H9 (cell line): ENCODE results near the gene VWA5A. TPM values are rescaled to one million over a fixed set of nuclear protein-coding genes. Genes with fewer than 3 reads are reported as not detected.

Experiments
- DNase-seq: peaks from one replicate; pipeline ENCODE4 v3.0.0-alpha.2; 2017
- H2AFZ ChIP-seq: one replicate; pipeline ENCODE4 v1.6.1; 2013; ENCODE audit warnings: mild to moderate bottlenecking, low read length, control low read depth, moderate library complexity
- H2AK5ac ChIP-seq: 2 replicates; pipeline ENCODE4 v1.6.1; 2013; ENCODE audit warnings: low read length, control low read depth, mixed read lengths; ENCODE audit not compliant: insufficient read length
- H2BK120ac ChIP-seq: one replicate; pipeline ENCODE4 v1.6.1; 2013; ENCODE audit warnings: low read depth, mild to moderate bottlenecking, low read length, control low read depth, inconsistent platforms; ENCODE audit not compliant: poor library complexity, severe bottlenecking
- H2BK12ac ChIP-seq: 2 replicates; pipeline ENCODE4 v1.6.1; 2013; ENCODE audit warnings: low read length, control low read depth, mixed read lengths, low read depth; ENCODE audit not compliant: insufficient read length
- H2BK15ac ChIP-seq: 2 replicates; pipeline ENCODE4 v1.6.1; 2013; ENCODE audit warnings: low read depth, low read length, control low read depth
- H2BK20ac ChIP-seq: one replicate; pipeline ENCODE4 v1.6.1; 2013; ENCODE audit warnings: low read depth, mild to moderate bottlenecking, low read length, control low read depth, inconsistent platforms; ENCODE audit not compliant: poor library complexity, severe bottlenecking
- H2BK5ac ChIP-seq: 2 replicates; pipeline ENCODE4 v1.6.1; 2013; ENCODE audit warnings: low read length, control low read depth, mixed read lengths; ENCODE audit not compliant: insufficient read length
- H3K14ac ChIP-seq: 2 replicates; pipeline ENCODE4 v1.6.1; 2013; ENCODE audit warnings: low read length, control low read depth; ENCODE audit not compliant: insufficient read depth
- H3K18ac ChIP-seq: 2 replicates; pipeline ENCODE4 v1.6.1; 2013; ENCODE audit warnings: low read depth, mild to moderate bottlenecking, mixed read lengths, low read length, control low read depth; ENCODE audit not compliant: insufficient read length
- H3K23ac ChIP-seq: 2 replicates; pipeline ENCODE4 v1.6.1; 2013; ENCODE audit warnings: low read length, control low read depth, mixed read lengths, low read depth; ENCODE audit not compliant: insufficient read length
- H3K23me2 ChIP-seq: 2 replicates; pipeline ENCODE4 v1.6.1; 2013; ENCODE audit warnings: low read depth, mild to moderate bottlenecking, mixed read lengths, low read length, control low read depth; ENCODE audit not compliant: insufficient read length, poor library complexity, severe bottlenecking
- H3K27ac ChIP-seq: 2 replicates; pipeline ENCODE4 v1.5.1; 2013; ENCODE audit warnings: low read length, control low read depth, mixed read lengths, low read depth; ENCODE audit not compliant: insufficient read length
- H3K27me3 ChIP-seq: 2 replicates; pipeline ENCODE4 v1.6.1; 2013; ENCODE audit warnings: low read length, control low read depth, inconsistent platforms; ENCODE audit not compliant: insufficient read depth
- H3K4ac ChIP-seq: 2 replicates; pipeline ENCODE4 v1.6.1; 2013; ENCODE audit warnings: low read depth, mild to moderate bottlenecking, control low read depth, inconsistent platforms, low read length, moderate library complexity
- H3K4me1 ChIP-seq: 2 replicates; pipeline ENCODE4 v1.6.1; 2013; ENCODE audit warnings: low read length, control low read depth, inconsistent platforms; ENCODE audit not compliant: insufficient read depth
- H3K4me2 ChIP-seq: 2 replicates; pipeline ENCODE4 v1.6.1; 2013; ENCODE audit warnings: low read length, control low read depth, mixed read lengths; ENCODE audit not compliant: insufficient read length, insufficient read depth
- H3K56ac ChIP-seq: 2 replicates; pipeline ENCODE4 v1.6.1; 2013; ENCODE audit warnings: low read depth, mild to moderate bottlenecking, mixed read lengths, low read length, control low read depth; ENCODE audit not compliant: insufficient read length
- H3K79me1 ChIP-seq: 2 replicates; pipeline ENCODE4 v1.6.1; 2013; ENCODE audit warnings: low read depth, mild to moderate bottlenecking, moderate library complexity, low read length, control low read depth, inconsistent platforms; ENCODE audit not compliant: insufficient read depth, poor library complexity, severe bottlenecking
- H3K79me2 ChIP-seq: 2 replicates; pipeline ENCODE4 v1.6.1; 2013; ENCODE audit warnings: low read length, control low read depth, inconsistent platforms; ENCODE audit not compliant: insufficient read depth
- H3K9ac ChIP-seq: 2 replicates; pipeline ENCODE4 v1.6.1; 2013; ENCODE audit warnings: low read length, control low read depth, mixed read lengths; ENCODE audit not compliant: insufficient read length; ENCODE audit errors: extremely low read depth
- H3K9me3 ChIP-seq: one replicate; pipeline ENCODE4 v1.6.1; 2013; ENCODE audit warnings: low read depth, low read length, inconsistent platforms; ENCODE audit not compliant: control insufficient read depth
- H3T11ph ChIP-seq: one replicate; pipeline ENCODE4 v1.6.1; 2013; ENCODE audit warnings: mild to moderate bottlenecking, low read length, control low read depth, inconsistent platforms
- H4K20me1 ChIP-seq: one replicate; pipeline ENCODE4 v1.6.1; 2013; ENCODE audit not compliant: control insufficient read depth, insufficient read length, insufficient read depth
- H4K5ac ChIP-seq: 2 replicates; pipeline ENCODE4 v1.6.1; 2013; ENCODE audit warnings: low read depth, mild to moderate bottlenecking, mixed read lengths, low read length, control low read depth; ENCODE audit not compliant: insufficient read length
- H4K8ac ChIP-seq: replicated peaks from 2 replicates; pipeline ENCODE4 v1.6.1; 2013; ENCODE audit warnings: low read length, control low read depth, mixed read lengths, low read depth; ENCODE audit not compliant: insufficient read length
- H4K91ac ChIP-seq: 2 replicates; pipeline ENCODE4 v1.6.1; 2013; ENCODE audit warnings: low read depth, mild to moderate bottlenecking, moderate library complexity, mixed read lengths, low read length, control low read depth; ENCODE audit not compliant: insufficient read length
- H3K27ac Mint-ChIP-seq, 3 experiments: 2 replicates in 2 of 3; 3 replicates in 1 of 3; pipeline ENCODE4 v1.8.0; 2020 to 2021; ENCODE audit warnings: mixed read lengths in 3 of 3, mild to moderate bottlenecking in 1 of 3, moderate library complexity in 1 of 3
- H3K27me3 Mint-ChIP-seq: 2 replicates; pipeline ENCODE4 v1.8.0; 2021; ENCODE audit warnings: low read depth, mild to moderate bottlenecking, moderate library complexity, mixed read lengths
- H3K36me3 Mint-ChIP-seq, 3 experiments: 2 replicates in 2 of 3; 3 replicates in 1 of 3; pipeline ENCODE4 v1.8.0; 2020 to 2021; ENCODE audit warnings: low read depth in 3 of 3, mixed read lengths in 3 of 3; ENCODE audit not compliant: insufficient read depth in 1 of 3
- H3K4me1 Mint-ChIP-seq, 2 experiments: 2 replicates each; pipeline ENCODE4 v1.8.0; 2020; ENCODE audit warnings: mixed read lengths in 2 of 2
- H3K4me3 Mint-ChIP-seq, 2 experiments: 2 replicates in 1 of 2; 3 replicates in 1 of 2; pipeline ENCODE4 v1.8.0; 2020 to 2021; ENCODE audit warnings: mild to moderate bottlenecking in 2 of 2, mixed read lengths in 2 of 2, moderate library complexity in 1 of 2
- H3K9me3 Mint-ChIP-seq, 2 experiments: 2 replicates in 1 of 2; 3 replicates in 1 of 2; pipeline ENCODE4 v1.8.0; 2020; ENCODE audit warnings: mild to moderate bottlenecking in 2 of 2, mixed read lengths in 2 of 2, moderate library complexity in 1 of 2
- CTCF ChIP-seq: fragments of 200-600 bp; sonication (generic); conservative IDR thresholded peaks from 3 replicates; pipeline ENCODE4 v1.8.0; 2021; ENCODE audit warnings: antibody characterized with exemption, mild to moderate bottlenecking
- WGBS: extraction: QIAGEN DNeasy Blood & Tissue Kit; methylation state at CpG from one replicate; pipeline ENCODE4 v1.1.7; 2013; ENCODE audit warnings: missing lambda C conversion rate, low lambda C conversion rate, mixed read lengths; ENCODE audit not compliant: insufficient read length; ENCODE audit errors: extremely low coverage; 5-methylcytosine and 5-hydroxymethylcytosine counted together
- total RNA-seq: library from RNA; stranded (reverse); gene quantifications from 2 replicates; pipeline ENCODE4 v1.2.1, GENCODE V29; 2021

The VWA5A gene
- total RNA-seq, 1 experiment from 2014 or later: 15.6 TPM

GRCh38 chr11:124085997-124086846 is 29.0 kb upstream of the VWA5A start:
- Histone ChIP-seq H3T11ph (no peak overlapping the region), H3K27me3 (no peaks in the 10 kb centered on the region), H2BK20ac (no peak overlapping the region), H2AK5ac (no peak overlapping the region), H4K20me1 (no peaks in the 10 kb centered on the region), H3K56ac (no peak overlapping the region), H3K23ac (no peak overlapping the region), H2AFZ (no peak overlapping the region), H3K9ac (no peak overlapping the region), H4K91ac (no peak overlapping the region), H2BK5ac (no peak overlapping the region), H3K9me3 (no peaks in the 10 kb centered on the region), H3K27ac (no peak overlapping the region), H3K4me2 (no peak overlapping the region), H2BK12ac (no peak overlapping the region), H2BK120ac (no peak overlapping the region), H3K4me1 (no peaks in the 10 kb centered on the region), H2BK15ac (no peak overlapping the region), H3K79me1 (no peaks in the 10 kb centered on the region), H3K23me2 (no peaks in the 10 kb centered on the region), H3K14ac (no peak overlapping the region), H3K18ac (no peak overlapping the region), H4K8ac (no peak overlapping the region), H3K79me2 (no peaks in the 10 kb centered on the region), H3K4ac (no peak overlapping the region), H4K5ac (no peak overlapping the region)
- H3K27me3 Mint-ChIP-seq: no peaks in the 10 kb centered on the region
- no peak overlapping the region for H3K27ac Mint-ChIP-seq
- no peak for DNase-seq
- no peak for TF ChIP-seq CTCF
- no peaks in the 10 kb centered on the region; a peak in 1 of 5 replicates for H3K9me3 Mint-ChIP-seq
- peaks cover 0 to 13% of the 10 kb centered on the region in 2 experiments; a peak in 2 of 4 replicates for H3K4me1 Mint-ChIP-seq
- WGBS: no CpG with 5 or more reads among the region's 10 CpGs
- no peak overlapping the region for H3K4me3 Mint-ChIP-seq
- no peaks in the 10 kb centered on the region for H3K36me3 Mint-ChIP-seq
